HepG2 (cell line): ENCODE measurements around the gene FFAR1. TPM values are rescaled to one million over a fixed set of nuclear protein-coding genes. Genes with fewer than 3 reads are reported as not detected.

Experiments
- AHDC1 ChIP-seq: sonication (generic); formaldehyde crosslinking; IDR thresholded peaks from 2 replicates; pipeline ENCODE4 v1.5.1; 2020; ENCODE audit warnings: mild to moderate bottlenecking, missing genetic modification reagents, borderline replicate concordance
- ERF ChIP-seq: IDR thresholded peaks from 2 replicates; pipeline ENCODE4 v1.6.1; 2018; ENCODE audit warnings: missing biosample characterization, missing genetic modification reagents
- FOSL1 ChIP-seq: sonication (generic); formaldehyde crosslinking; IDR thresholded peaks from 2 replicates; pipeline ENCODE4 v1.9.0; 2021; ENCODE audit warnings: missing genetic modification reagents, borderline replicate concordance
- FOXM1 ChIP-seq: sonication (generic); formaldehyde crosslinking; IDR thresholded peaks from 2 replicates; pipeline ENCODE4 v1.5.0; 2020; ENCODE audit warnings: missing genetic modification reagents
- HNF1B ChIP-seq: sonication (generic); formaldehyde crosslinking; IDR thresholded peaks from 2 replicates; pipeline ENCODE4 v1.5.1; 2020; ENCODE audit warnings: mild to moderate bottlenecking, moderate library complexity, missing genetic modification reagents
- MTA3 ChIP-seq: sonication (generic); formaldehyde crosslinking; IDR thresholded peaks from 2 replicates; pipeline ENCODE4 v1.4.0; 2020; ENCODE audit warnings: missing genetic modification reagents
- NR2F2 ChIP-seq: IDR thresholded peaks from 2 replicates; pipeline ENCODE4 v1.6.1; 2012; ENCODE audit warnings: low read depth, inconsistent platforms, borderline replicate concordance
- NR2F6 ChIP-seq, 2 experiments: IDR thresholded peaks; 2 replicates each; pipeline ENCODE4 v1.6.1; 2016; ENCODE audit warnings: antibody characterized with exemption in 1 of 2, mild to moderate bottlenecking in 1 of 2
- TFE3 ChIP-seq: IDR thresholded peaks from 2 replicates; pipeline ENCODE4 v1.6.1; 2016
- ZC3H13 ChIP-seq: sonication (generic); formaldehyde crosslinking; IDR thresholded peaks from 2 replicates; pipeline ENCODE4 v1.8.1; 2023; ENCODE audit warnings: mild to moderate bottlenecking, missing genetic modification reagents, moderate library complexity
- ZNF44 ChIP-seq: sonication (generic); formaldehyde crosslinking; IDR thresholded peaks from 2 replicates; pipeline ENCODE4 v1.5.1; 2020; ENCODE audit warnings: mild to moderate bottlenecking, missing genetic modification reagents
- ZNF646 ChIP-seq: sonication (generic); formaldehyde crosslinking; IDR thresholded peaks from 2 replicates; pipeline ENCODE4 v1.9.0; 2021; ENCODE audit warnings: mild to moderate bottlenecking, missing genetic modification reagents
- ZNF780A ChIP-seq: sonication (generic); formaldehyde crosslinking; IDR thresholded peaks from 2 replicates; pipeline ENCODE4 v1.8.0; 2022; ENCODE audit warnings: mild to moderate bottlenecking, missing genetic modification reagents, moderate library complexity
- polyA plus RNA-seq, 8 experiments: library from polyadenylated mRNA; depleted of rRNA in 3 of 8; stranded (reverse) in 7 of 8; unstranded in 1 of 8; fragments of >200 nt; fragmentation: Illumina TruSeq in 4 of 8; extraction: Trizol in 4 of 8; gene quantifications; 2 replicates each; pipeline versions ENCODE4 v1.2.1 to v1.2.3, GENCODE V29; 2011 to 2016; ENCODE audit warnings: low read depth in 4 of 8, missing spikeins in 1 of 8, mixed read lengths in 1 of 8; ENCODE audit not compliant: insufficient read depth in 1 of 8
- total RNA-seq, 5 experiments: library from RNA; depleted of rRNA; stranded (reverse); fragments of >200 nt; fragmentation: Illumina TruSeq; extraction: Trizol; gene quantifications; 2 replicates each; pipeline ENCODE4 v1.2.3, GENCODE V29; 2016; ENCODE audit warnings: low read depth in 1 of 5

Gene FFAR1
- total and polyA plus RNA-seq, 2 of the 13 experiments (the other 11 are each of a cell fraction or from before 2014, with no cell fraction given), result not detected

- TF ChIP-seq AHDC1 (CRISPR knock-in tag) (peak; percentile 44; the same call in 1 of the 2 replicates), FOXM1 (no peak), NR2F6 (IDR thresholded peaks at IDR 0.05) (peak; percentile 22; the same call in 1 of the 2 replicates), NR2F6 (CRISPR knock-in tag; IDR thresholded peaks at IDR 0.05) (peak; percentile 75), TFE3 (CRISPR knock-in tag) (no peak), ERF (0 out of 2 replicates have a peak, but pooled peaks have one; percentile 25), FOSL1 (no peak), ZNF646 (CRISPR knock-in tag) (no peak), ZNF44 (no peak), MTA3 (CRISPR knock-in tag) (no peak), ZC3H13 (CRISPR knock-in tag) (no peak), ZNF780A (CRISPR knock-in tag) (no peak), NR2F2 (no peak), HNF1B (CRISPR knock-in tag) (0 out of 2 replicates have a peak, but pooled peaks have one; percentile 19)
These were observed 47.9 kb downstream of the FFAR1 start (continued) for GRCh38 chr19:35395382-35396199.
